Right lobe of liver (tissue), 4 donors: Measurements from ENCODE around the gene TUT4.

Source experiments
- POLR2A ChIP-seq: fragments of 450-650 bp; IDR thresholded peaks from one replicate; pipeline ENCODE4 v1.6.1; 2017; ENCODE audit warnings: antibody characterized with exemption, mild to moderate bottlenecking
- TF ChIP-seq, protein P1 (sequence below), 4 donors: fragments of 200-600 bp in 3 of 4; fragments of 450-650 bp in 1 of 4; IDR thresholded peaks; one replicate each; pipeline versions ENCODE4 v1.5.1 to v1.8.0; 2016 to 2022; ENCODE audit warnings: antibody characterized with exemption in 4 of 4, mild to moderate bottlenecking in 2 of 4
- donor health status: DM: no; HTN: no; CAD: no.
- donor health status: DM: no; HTN: no; CAD: no.
- donor health status: DM: no; HTN: yes; CAD: no.

DNA sequence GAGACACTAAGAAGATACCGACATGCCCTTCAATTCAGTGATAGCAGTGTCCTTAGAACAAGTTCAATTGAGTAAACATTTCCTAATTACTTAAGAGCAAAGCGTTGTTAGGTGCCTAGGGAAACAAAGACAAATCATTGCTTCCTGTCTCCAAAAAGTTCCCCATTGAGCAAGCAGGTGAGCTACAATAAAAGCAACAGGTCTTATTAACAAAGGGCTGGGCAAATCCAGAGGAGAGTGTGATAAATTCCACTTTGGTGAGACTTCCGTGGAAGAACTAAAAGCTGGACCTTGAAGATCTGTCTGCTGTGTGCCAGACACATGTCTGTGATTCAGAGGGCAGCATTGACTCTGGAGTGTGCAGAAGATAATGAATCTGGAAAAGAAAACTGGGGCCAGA lies 1.9 kb upstream of the TUT4 start:
- TF ChIP-seq POLR2A, result no peak
- TF ChIP-seq, protein P1, sequence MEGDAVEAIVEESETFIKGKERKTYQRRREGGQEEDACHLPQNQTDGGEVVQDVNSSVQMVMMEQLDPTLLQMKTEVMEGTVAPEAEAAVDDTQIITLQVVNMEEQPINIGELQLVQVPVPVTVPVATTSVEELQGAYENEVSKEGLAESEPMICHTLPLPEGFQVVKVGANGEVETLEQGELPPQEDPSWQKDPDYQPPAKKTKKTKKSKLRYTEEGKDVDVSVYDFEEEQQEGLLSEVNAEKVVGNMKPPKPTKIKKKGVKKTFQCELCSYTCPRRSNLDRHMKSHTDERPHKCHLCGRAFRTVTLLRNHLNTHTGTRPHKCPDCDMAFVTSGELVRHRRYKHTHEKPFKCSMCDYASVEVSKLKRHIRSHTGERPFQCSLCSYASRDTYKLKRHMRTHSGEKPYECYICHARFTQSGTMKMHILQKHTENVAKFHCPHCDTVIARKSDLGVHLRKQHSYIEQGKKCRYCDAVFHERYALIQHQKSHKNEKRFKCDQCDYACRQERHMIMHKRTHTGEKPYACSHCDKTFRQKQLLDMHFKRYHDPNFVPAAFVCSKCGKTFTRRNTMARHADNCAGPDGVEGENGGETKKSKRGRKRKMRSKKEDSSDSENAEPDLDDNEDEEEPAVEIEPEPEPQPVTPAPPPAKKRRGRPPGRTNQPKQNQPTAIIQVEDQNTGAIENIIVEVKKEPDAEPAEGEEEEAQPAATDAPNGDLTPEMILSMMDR (IDR thresholded peaks at IDR 0.05), result no peak
